SIG-M5 treated with dmso at 0.1 percent for 504 hours (cell line): ENCODE measurements around the gene EEF1A2.

ENCODE experiments used
- DNase-seq: peaks from one replicate; lab custom pipeline; 2025; ENCODE audit not compliant: unreplicated experiment; lab: John Stamatoyannopoulos, UW

EEF1A2 gene

DNA sequence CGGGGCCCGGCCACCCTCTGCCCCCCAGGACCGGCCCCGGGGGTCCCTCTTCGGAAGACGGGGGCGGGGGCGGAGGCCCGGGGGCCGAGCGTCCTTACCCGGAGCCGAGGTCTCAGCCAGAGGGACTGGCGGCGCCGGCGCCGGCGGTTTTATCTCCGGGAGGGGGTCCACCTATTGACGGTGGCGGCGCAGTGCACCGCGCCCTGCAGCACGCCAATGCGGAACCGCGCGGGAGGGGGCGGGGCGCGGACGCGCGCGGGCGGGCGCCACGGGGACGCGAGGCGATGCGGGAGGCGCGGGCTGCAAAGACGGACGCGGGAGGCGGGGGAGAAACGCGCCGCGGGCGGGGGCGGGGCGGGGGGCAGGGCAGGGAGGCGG is at the start of gene EEF1A2:
EEF1A2 (minus strand) TSS at position 124 of the 378 bp plus-strand sequence. CDS start 1,320 bp downstream, outside the sequence.
- no peak for DNase-seq

DNA sequence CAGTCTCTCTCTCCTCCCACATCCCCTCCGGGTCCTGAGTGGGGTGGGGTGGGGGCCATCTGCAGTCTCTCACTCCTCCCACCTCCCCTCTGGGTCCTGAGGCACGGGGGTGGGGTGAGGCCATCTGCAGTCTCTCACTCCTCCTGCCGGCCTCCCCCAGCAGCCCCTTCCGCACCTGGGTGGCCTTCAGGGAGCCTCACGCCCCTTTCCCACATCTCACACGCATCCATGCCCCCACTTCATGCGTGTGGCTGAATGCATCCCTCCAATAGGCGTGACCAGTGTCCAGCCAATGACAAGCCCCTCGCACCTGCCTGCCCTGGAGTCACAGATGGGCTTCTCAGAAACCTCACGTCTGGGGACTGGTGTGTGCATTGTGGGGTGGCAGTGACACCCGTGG is 49.7 kb upstream of the EEF1A2 start:
- no peak for DNase-seq

DNA sequence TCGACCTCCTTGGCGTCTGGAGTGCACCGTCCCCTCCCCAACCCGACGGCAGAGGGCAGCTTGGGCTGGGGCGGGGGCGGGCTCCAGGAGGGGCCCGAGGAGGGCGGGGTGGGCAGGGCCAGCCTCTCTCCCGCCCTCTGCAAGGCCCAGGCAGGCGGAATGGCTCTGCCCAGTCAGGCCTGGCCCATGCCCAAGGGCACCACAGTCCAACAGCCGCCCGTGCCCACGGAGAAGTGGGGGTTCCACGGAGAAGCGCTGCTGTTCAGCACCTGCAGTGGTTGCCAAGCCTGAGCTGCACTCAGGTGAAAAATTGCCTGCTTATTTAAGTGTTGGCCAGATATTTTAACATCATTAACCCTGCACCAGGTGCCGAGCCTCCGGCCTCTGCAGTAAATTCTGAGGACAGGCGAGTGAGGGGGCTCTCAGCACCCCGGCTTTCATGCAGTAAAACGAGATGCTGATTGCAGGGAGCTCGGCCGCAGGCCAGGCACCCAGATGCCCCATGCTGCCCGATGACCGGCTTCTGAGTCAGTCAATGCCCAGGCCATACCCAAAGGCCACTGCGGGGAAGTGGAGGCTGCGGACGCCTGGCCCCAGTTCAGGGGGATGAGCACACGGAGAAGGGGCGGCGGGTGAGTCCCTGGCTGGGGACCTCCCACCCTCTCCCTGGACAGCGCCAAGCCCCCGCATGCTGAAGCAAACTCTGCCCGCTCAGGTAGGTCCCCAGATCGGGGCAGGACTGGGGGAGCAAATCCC is 49.0 kb upstream of the EEF1A2 start, which contains the start of gene SRMS:
SRMS (minus strand) TSS at position 25 of the 756 bp plus-strand sequence. CDS start 286 bp downstream, outside the sequence.
- no peak for DNase-seq

DNA sequence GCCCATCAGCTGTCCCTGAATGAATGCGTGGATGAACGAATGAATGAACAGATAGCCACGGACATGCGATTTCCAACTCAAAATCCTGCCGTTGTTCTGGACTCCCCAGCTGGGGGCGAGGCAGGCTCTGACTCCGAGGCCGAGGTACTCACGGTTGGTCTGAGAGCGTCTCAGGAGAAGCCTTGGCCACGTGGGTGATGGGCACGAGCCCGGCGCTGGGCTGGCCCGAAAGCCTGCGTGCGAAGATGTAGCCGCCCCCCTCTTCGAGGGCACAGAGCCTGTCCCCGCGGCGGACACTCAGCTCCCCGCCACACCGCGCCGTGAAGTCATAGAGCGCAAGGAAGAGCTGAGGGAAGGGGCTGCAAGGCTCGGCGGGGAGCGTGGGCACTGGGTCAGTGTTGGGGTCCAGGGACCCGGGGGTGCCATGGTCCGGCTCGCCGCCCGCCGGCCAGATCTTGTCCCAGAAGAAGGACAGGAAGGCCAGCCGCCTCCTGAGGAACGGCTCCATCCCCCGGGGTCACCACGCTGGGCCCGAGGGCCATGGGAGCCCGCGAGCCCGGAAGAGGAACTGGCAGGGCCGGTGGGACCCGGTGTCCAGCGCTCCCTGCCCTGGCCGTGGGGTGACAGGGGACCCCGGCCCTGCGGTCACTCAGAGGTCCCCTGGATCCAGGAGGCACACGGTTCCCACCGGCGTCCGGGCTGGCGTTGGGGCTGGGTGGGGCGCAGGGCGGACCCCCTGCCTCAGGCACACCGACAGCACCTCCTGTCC is 48.3 kb upstream of the EEF1A2 start:
- no peak for DNase-seq

DNA sequence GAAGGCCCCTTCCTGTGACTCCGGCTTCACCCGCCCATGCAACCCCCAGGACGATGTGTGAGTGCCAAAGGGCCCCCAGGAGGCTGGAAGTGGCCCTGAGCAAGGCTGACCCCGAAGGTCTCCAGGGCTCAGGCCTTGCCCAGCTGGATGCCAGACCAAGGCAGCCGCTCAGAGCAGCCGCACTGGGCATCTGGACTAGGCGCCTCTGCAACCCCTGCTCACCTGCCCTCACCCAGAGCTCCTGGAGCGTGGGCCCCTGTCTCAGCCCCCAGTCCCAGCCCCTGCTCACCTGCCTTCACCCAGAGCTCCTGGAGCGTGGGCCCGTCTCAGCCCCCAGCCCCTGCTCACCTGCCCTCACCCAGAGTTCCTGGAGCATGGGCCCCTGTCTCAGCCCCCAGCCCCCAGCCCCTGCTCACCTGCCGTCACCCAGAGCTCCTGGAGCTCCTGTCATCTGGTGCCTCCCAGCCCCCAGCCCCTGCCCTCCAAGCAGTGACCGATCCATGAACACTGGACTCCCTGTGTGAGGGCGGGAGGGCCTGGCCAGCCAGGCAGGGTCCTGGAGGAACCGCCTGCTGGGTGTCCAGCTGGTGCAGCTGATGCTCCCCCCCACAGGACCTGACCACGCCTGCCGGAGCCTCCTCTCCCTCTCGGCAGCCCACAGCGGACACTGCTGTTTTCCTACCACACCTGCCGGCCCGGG is 47.5 kb upstream of the EEF1A2 start:
- DNase-seq = no peak

DNA sequence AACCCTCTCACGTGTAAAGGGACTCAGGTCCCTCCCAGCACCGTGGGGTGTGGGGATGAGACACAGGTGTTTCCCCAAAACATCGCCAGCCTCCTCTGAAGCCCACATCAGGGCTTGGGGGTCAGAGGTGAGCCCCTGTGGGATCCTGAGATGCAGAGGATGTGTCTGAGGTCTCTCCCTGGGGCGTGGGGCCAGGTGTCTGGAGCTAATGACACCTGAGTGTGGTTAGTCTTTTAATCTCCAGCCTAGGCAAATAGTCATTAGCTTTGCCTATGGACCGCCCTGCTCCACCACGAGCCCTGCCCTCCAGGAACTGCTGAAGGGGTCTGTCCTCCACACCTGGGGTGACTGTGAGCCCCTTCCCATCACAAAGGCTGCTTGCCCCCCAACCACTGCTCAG is 46.9 kb upstream of the EEF1A2 start:
- DNase-seq = no peak

DNA sequence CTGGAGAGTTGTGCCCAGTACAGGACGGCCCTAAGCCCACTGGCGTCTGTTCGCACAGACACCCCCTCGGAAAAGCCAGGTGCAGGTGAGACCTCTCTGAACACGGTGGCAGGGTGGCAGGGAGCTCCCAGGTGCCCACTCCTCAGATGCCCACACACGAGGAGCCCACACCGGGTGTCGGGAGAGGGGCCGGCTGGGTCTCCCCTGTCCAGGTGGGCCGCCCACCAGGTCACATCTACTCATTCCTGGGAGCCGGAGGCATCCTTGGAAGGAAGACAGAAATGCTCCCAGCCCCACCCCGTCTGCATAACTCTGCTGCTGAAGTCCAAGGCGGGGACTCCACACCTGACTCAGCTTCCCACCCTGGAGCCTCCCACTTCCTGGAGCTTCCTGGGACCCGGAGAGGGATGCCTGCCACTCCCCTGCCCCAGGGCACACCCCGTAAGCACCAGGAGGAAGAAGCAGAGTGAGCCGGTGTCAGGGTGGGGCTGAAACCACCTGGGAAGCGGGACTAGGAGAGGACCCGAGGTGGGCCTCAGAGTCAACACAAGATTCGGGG is 46.2 kb upstream of the EEF1A2 start:
- DNase-seq = peak; percentile 46

DNA sequence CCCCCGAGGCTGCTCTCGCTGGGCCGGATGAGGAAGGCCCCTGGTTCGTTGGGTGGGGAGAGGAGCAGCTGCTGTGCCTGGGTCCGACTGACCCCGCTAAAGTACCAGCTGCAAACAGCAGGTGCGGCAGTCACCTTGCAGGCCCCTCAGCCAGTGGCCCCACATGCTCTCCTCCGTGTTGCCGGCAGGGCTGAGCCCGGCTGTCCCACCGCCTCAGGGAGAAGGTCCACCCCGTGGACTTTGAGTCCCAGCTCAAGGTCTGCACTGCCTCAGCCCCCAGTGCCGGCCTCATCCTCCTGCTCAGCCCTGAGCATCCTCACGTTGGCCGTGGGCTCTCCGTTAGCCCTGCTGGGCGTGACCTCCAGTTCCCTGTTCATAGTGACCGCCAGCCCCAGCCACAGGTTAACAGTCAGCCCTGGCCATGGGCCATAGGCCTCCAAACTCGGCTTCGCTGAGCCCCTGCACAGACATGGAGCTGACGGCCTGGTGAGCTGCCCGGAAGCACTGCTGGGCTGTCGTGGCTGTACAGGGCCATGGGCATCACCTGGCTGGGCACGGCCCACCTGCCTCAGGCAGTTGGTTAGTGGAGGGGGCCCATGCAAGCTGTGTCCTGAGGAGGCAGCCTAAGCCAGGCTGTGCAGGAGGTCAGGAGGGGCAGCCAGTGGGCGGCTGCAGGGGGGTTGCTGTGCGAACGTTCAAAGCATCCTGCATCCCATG is 45.5 kb upstream of the EEF1A2 start:
- DNase-seq = no peak

DNA sequence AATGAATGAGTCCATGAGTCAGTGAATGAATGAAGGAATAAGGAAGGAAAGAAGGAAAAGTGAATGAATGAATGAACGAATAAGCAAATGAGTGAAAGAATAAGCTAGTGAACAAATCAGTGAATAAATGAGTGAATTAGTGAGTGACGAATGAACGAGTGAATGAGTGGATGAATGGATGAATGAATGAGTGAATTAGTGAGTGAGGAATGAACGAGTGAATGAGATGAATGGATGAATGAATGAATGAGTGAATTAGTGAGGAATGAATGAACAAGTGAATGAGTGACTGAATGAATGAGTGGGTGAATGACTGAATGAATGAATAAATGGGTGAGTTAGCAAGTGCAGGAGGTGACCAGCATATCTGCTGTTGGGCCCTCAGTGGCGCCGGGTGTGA is 44.9 kb upstream of the EEF1A2 start:
- no peak for DNase-seq

DNA sequence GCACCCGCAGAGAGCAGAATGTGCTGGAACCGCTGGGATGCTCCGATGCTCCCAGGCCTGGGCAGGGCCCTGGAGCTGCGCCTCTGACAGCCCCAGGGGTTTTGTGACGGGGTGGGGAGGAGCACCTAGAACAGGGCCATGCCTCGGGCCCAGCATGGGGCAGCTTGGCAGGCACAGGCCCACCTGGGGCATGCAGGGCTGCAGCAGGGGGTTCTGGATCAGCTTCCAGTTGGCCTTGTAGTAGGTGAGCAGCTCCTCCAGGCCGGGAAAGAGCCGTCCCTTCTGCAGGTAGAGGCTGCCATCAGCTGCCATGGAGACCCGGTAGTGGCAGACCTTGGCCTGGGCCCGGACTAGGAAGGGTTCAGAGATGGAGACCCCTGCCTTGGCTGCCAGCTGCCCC is 44.2 kb upstream of the EEF1A2 start:
- no peak for DNase-seq

DNA sequence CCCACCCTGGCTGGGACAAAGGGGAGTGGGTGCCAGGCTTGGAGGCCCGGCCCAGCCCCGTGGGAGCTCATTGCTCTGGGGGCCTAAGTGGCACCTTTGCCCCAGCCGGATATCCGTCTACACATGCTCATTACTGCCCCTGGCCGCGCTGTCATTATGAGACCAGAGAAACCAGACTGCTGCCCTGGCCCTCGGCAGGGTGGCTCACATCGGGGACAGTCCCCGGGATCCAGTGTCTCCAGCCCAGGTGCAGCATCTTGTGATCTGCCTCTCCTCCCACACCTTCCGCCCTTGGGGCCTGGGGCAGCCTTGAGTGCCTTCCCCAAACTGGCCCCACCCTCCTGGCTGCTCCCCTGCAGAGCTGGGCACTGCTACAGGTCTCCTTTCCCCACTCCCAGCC is 43.8 kb upstream of the EEF1A2 start:
- no peak for DNase-seq

DNA sequence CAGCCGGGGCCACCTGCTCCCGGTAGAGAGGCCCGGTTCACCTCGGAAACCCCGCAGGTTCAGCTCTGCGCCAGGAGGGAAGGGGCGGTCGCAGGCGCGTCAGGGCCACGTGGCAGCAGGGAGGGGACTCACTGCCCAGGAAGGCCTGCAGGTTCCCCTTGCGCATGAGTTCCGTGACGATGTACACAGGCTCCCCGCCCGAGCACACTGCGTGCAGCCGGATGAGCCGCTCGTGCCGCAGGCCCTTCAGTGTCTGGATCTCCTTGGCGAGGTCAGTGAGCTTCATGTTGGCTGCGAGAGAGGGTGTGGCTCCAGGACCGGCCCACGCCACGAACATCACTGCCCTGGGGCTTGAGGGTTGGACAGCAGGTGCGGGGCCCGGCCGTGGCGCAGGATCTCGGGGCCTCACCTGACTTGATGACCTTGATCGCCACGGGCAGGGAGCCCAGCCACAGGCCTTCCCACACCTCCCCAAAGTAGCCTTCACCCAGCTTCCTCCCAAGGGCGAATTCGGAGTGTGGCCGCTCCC is 43.2 kb upstream of the EEF1A2 start:
- DNase-seq = no peak

DNA sequence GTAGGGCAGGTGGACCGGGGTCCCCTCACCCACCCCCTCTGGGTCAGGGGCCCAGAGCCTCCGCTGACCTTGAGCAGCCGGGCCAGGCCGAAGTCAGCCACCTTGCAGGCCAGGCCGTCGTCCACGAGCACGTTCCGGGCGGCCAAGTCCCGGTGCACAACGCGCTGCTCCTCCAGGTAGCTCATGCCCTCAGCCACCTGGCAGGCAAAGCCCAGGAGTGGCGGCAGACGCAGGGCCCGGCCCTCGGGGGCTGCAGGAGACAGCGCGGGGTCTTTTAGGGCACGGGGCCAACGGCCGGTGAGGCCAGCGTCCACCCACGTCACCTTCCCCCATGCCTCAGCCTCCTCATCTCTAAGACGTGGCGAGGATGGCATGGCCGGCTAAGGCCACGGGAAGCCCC is 42.5 kb upstream of the EEF1A2 start:
- no peak for DNase-seq

DNA sequence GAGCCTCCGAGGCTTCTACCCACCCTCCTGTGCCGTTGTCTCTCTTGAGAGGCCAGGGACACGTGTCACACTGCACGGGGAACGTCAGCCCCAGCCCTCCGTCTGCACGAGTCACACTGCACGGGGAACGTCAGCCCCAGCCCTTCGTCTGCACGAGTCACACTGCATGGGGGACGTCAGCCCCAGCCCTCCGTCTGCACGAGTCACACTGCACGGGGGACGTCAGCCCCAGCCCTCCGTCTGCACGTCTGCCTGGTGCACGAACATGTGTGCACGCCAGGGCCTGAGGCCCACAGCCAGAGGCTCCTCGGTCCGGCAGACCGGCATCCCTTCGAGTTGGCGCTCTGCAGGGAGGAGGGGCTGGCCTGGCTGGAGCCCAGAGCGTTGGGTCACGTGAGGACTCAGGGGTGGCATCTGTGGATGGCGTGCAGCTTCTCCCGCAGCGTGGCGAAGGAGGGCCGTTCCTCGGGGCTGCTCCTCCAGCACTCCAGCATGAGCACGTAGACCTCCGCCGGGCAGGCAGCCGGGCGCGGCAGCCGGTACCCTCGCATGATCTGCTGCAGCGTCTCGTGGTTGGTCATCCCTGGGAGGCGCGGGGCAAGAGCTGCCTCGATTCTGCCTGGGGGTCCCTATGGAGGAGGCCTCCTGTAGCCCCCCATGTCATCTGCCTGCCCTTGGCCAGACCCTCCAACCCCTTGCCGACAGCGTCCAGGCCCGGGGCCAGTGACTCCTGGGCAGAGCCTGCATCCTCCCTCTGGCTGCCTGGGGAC is 41.7 kb upstream of the EEF1A2 start:
- DNase-seq = no peak

DNA sequence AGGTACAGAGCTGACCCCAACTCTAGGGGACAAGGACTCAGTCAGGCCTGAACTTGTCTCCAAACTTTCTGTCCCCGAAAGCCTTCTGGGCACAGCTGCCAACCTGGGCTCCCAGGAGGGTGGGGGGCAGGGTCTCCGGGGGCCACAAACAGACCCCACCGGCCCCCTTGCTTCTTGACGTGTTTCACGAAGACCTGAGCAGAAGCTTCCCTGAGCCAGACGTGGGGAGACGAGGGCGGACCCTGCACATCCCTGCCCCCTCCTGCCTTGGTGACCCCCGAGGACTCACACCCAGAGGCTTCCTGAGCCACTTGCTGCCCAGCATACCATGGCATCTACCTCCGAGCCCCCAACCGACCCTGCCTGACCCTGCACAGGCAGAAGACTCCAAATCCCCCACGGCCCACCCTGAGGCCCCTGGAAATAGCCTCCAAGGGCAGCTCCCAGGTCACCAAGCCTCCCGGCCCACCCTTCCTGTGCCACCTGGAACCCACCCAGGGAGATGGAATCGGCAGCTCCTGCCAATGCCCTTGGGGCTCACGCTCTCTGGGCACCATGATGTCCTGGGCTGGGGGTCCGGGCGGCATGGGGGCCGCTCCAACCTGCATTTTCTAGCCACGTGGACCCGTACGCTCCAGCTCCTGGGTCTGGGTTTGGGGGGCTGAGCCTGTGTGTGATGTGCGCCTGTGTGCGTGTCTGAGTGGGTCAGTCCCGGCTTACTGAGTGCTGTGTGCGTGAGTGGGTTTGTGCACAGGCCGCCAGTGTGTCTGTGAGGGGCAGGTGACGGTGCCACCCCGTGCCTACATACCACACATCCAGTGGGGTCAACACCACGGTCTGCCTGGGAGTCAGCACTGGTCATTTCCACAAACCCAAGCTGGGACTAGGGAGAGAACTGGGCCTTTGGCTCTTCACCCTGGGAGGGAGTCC is 40.8 kb upstream of the EEF1A2 start:
- no peak for DNase-seq

DNA sequence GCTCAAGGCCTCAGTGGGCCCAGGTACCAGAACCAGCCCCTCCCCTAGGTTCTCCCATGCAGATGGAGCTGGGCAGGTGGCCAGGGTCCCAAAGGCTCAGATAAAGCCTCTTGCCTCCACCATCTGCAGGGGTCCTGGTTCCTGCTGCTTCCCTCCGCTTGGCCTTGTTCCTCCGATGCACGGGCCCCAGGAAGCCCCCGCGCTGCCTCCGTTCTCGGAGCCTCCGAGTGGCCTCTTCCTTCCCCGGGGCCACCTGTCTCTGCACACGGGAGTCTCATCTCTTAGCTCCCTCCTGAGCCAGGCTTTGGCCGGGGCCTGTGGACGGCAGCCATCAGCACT is 40.2 kb upstream of the EEF1A2 start:
- DNase-seq = no peak

DNA sequence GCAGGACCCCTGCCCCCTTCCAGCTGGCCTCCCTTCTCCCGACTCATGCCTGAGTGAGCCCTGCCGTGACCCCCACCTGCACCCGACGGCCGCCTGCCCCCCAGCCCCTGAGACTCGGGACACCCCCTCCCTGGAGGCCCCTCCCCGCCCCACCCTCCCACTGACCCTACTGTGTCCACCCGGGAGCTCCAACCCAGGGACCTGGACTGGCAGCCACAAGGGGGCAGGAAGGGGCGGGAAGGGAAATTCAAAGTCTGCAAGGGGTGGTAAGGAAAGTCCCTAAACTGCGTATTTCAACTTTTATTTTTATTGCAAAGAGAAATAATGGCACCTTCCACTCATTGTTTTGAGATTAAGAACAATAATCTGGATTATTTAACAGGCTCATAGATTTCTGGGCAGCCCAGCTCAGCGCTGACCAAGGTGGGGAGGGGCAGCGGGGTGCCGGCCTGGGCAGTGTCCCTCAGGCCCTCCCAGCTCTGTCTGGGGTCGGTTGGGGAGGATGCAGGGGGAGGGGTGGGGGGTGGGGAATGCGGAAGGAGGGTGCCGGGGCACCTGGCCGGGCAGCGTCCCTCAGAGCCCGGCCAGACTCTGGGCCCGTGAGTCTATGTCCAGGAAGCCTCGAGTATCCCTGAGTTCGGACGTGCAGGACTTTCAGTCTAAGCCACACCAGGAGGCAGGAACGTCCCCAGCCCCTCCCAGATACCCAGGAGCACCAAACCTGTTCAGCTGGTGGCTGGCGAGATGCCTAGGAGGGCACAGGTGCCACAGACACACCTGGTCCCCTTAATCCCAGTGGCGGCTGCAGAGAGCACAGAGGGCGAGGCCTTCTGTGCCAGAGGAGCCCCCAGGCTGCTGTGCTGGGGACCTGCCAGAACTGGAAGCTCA is 39.6 kb upstream of the EEF1A2 start:
- peak; percentile 69 for DNase-seq
